ENCODE results near the gene LPCAT3.

Gene LPCAT3

DNA sequence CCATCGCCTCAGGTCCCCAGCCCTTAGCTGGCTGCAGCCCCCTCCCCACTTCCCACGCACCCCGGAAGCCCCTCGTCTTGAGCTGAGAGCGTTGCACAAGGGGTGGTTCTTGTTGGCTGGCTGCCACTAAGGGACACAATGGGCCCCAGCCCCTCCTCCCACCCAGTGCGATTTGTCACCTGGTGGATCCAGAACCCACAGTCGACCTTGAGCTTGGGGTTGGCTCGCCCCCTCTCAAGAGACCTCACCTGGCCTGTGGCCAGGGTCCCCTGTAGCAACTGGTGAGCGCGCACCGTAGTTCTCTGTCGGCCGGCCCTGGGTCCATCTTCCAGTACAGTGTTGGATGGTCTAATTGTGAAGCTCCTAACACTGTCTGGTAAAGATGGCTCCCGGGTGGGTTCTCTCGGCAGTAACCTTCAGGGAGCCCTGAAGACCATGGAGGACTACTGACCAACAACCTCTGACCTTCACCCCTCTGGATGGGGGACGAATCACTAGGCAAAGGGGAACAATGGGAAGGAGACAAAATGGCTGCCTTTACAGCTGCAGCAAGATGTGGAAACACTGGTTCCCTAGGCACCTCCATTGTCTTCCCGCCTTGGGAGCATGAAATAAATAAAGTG is 54.4 kb downstream of the LPCAT3 start:
- DNase-seq (ENCODE audit: low read depth in 3 of 3): no peak

DNA sequence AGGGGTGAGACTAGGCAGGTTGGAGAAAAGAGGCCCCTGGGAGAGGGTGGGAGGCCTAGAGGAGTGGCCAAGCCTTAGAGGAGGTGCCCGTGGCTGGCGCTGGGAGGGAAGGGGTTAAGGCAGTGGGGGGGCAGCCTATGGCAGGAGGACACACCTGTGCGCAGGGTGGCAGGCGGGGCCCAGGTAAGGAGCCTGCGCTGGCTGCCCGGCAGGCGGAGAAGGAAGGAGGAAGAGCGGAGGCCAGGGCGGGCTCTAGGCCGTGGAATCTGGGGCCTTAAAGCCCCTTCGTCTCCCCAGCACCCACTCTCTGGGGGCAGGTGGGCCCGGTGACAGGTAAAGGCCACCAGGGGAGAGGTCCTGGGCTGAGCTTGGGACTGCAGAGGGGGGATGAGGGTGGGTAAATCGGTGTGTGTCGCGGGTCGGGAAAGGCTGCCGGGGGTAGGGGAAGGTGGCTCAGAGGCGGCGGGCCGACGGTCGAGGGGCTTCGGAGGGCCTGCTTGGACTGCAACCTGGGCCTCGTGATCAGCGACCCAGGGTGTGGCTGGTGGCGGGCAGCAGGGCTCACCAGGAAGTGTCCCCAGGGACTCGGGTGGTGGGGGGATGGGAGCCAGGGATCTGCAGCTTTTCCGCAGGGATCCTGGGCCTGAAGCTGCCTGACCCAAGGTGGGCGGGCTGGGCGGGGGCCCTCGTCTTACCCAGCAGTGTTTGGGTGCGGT is 55.1 kb downstream of the LPCAT3 start:
- DNase-seq (ENCODE audit: low read depth in 3 of 3): no peak

- no peak for DNase-seq (ENCODE audit: low read depth in 3 of 3)
These were observed 55.8 kb downstream of the LPCAT3 start for GRCh38 chr12:6962285-6963015.

DNA sequence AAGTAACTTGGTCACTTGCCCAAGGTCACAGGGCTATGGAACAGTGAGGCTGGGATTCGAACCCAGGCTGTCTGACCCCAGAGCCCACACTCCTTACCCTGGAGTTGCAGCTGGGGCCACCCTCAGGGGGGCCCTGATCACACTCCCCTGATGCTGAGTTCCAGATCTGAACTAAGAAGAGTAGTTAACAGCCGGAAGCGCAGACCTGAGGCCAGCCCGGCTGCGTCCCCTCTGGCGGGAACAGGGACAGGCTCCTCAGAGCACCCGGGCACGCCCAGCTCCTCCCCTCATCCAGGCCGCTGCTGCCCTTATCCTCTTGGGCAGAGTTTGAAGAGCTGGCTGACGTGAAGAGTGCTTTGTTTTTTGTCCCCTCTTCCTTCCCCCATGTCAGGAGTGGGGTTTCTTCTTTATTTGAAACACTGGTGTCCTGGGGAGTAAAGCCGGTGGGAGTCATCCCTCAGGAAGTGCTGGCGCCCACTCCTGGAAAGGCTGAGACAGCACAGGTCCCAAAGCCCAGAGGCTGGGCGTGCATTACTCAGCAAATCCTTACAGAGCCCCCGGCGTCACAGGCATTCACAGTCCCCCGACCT is 56.5 kb downstream of the LPCAT3 start:
- no peak for DNase-seq (ENCODE audit: low read depth in 3 of 3)

GRCh38 chr12:6961278-6961694 is 57.0 kb downstream of the LPCAT3 start:
- DNase-seq (ENCODE audit: low read depth in 3 of 3): peak; percentile 86 to 93 (median 90)

- no peak for DNase-seq (ENCODE audit: low read depth in 3 of 3)
These were observed 57.5 kb downstream of the LPCAT3 start for GRCh38 chr12:6960593-6961277.

- no peak for DNase-seq (ENCODE audit: low read depth in 3 of 3)
These were observed 58.3 kb downstream of the LPCAT3 start for GRCh38 chr12:6959805-6960592.

- DNase-seq (ENCODE audit: low read depth in 3 of 3): no peak
These were observed 59.0 kb downstream of the LPCAT3 start for GRCh38 chr12:6959058-6959804.

DNA sequence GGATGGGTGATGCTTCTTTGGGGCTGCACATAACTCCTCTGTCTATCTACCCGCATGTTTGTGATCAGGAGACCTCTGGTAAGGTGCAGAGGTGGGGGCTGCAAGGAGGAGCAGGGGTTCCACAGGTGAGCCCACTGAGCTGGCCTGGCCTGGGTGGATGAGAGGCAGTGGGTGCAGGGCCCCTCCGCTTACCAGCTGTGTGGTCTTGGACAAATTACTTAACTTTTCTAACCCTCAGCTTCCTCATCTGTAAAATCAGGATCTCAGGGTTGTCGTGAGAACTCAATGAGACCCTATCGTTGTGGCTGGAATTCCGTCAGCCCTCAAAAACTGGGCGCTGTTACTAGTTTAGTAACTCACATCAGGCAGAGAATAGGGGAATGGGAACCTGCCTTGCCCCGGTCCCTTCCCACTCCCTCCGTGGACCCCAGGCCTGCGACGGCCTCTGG is 59.6 kb downstream of the LPCAT3 start:
- DNase-seq (ENCODE audit: low read depth in 3 of 3): no peak

- DNase-seq (ENCODE audit: low read depth in 3 of 3): no peak
These were observed 60.3 kb downstream of the LPCAT3 start for GRCh38 chr12:6957741-6958608.

DNA sequence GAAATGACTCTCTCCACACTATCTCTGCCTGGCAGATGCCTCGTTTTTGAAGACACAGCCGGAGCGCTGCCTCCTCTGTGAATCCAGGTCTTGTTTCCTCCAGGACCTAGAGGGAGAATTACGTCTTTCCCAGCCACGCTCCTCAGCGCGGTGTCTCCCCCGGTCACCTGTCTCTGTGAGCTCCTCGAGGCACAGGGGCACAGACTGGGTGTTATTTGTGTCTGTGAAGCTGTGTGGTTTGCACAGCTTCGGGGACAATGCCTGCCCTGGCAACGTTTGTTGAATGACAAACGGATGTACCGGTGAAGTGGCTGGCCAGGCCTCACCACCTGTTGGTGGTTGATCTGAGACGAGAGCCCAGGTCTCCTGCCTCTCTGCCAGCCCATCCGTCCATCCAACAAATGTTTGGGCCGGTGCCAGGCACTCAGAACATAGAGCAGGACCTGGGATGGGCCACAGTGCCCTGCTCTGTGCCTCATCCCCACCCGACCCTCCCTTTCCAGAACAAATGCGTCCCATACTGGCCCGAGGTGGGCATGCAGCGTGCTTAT is 61.0 kb downstream of the LPCAT3 start:
- no peak for DNase-seq (ENCODE audit: low read depth in 3 of 3)

GRCh38 chr12:6956021-6956727 is 62.1 kb downstream of the LPCAT3 start:
- no peak for DNase-seq (ENCODE audit: low read depth in 3 of 3)

DNA sequence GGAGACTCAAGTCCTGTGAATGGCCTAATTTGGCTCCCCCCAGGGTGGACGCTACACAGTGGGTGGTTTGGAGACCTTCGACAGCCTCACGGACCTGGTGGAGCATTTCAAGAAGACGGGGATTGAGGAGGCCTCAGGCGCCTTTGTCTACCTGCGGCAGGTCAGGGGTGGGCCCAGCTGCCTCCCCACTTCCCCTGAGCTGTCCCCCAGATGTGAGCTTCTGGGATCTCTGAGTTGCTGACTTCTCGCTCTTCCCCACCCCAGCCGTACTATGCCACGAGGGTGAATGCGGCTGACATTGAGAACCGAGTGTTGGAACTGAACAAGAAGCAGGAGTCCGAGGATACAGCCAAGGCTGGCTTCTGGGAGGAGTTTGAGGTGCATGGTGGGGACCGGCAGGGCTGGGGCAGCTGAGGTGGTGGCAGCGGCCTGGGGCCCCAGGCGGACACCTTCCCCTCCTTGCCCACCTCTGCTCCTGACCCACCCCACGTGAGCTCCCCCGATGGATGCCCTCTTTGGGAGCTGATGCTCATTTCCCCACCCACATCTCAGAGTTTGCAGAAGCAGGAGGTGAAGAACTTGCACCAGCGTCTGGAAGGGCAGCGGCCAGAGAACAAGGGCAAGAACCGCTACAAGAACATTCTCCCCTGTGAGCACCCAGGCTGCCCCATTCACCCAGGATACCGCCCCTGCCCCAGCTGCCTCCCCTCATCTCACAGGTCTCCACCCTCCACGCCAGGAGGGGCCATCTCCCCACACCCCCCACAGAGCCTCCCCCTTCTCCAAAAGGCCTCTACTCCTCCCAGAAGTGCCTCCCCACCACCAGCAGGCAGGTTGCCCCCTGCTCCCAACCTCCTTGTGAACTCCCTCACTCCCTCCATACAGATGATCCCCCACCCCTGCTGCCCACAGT is 62.9 kb downstream of the LPCAT3 start:
- no peak for DNase-seq (ENCODE audit: low read depth in 3 of 3)

- no peak for DNase-seq (ENCODE audit: low read depth in 3 of 3)
These were observed 63.8 kb downstream of the LPCAT3 start for GRCh38 chr12:6954316-6955107.

DNA sequence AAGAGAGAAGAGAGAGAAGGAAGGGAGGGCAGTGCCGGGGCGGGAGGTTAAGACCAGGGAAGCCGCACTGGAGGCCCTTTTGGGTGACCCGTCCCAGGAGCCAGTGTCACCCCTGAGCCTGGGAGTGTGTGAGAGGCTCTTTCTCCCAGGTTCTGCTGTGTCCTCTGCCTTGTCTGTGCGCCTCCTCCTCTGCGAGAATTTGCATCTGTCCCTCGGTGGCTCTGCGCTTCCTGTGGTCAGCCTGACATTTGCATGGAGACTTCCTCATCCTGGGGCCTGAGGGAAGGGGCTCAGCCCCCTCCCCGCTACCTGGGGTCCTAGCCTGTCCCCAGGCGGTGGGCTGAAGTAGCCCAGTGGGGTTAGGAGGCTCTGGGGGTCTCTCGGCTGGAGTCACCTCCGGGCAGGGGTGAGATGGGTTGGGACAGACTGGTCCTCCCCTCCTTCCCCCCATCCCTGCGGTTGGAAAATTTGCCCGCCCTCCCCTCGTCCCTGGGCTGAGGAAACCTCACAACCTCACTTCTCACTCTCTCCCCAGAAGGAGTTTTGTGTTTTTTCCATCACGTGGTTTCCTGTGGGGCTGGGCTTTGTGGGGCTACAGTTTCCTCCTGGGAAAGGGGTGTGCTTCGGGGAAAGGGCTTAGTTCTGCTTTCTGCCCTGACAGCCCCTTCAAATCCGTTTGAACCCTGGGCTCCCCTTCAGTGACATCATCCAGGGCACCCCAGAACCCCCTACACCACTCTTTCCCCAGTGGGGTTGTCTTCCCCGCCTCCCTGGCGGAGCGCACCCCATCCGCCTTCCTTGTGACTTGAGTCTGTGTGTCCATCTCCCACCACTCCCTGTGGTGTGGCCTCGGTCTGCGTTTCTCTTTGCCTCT is 64.6 kb downstream of the LPCAT3 start:
- peak in 2 of 3 donors; percentile 67 to 68 for DNase-seq (ENCODE audit: low read depth in 3 of 3)
